Coronary artery (tissue), 2 donors: ENCODE results near the gene NXN.
"Not testable (repeated sequence)": the region's sequence is repeated elsewhere in the genome, so short reads cannot be mapped to it uniquely, and the experiment has no call there.

Experiments used
- DNase-seq: peaks from one replicate; pipeline ENCODE4 v3.0.0-alpha.2; 2017; ENCODE audit warnings: low spot score
- H3K27ac ChIP-seq, 2 donors: fragments of 200-600 bp; sonication (generic); one replicate each; pipeline ENCODE4 v1.5.1; 2016 to 2019
- H3K4me3 ChIP-seq: fragments of 200-600 bp; sonication (generic); 2 replicates; pipeline ENCODE4 v1.5.1; 2016; ENCODE audit warnings: mild to moderate bottlenecking, moderate library complexity
- CTCF ChIP-seq: fragments of 200-600 bp; sonication (generic); IDR thresholded peaks from one replicate; pipeline ENCODE4 v1.5.1; 2019; ENCODE audit warnings: antibody characterized with exemption

Gene NXN

GRCh38 chr17:752620-753219, 226.9 kb downstream of the NXN start:
- no peak for DNase-seq
- no peak for TF ChIP-seq CTCF

GRCh38 chr17:752002-752619, 227.5 kb downstream of the NXN start, which contains the start of gene GEMIN4:
TSS of gene GEMIN4 (minus strand) at chr17:752264. CDS start at chr17:752142, 122 bp downstream.
- H3K4me3 ChIP-seq, result peak within 1 kb of the TSS; percentile 80
- H3K27ac ChIP-seq, result peak within 1 kb of the TSS; percentile 75 to 94
- peak; percentile 85 for TF ChIP-seq CTCF
- peak; percentile 92 for DNase-seq

More at GRCh38 chr17:752620-753219, 226.9 kb downstream of the NXN start:
- H3K4me3 ChIP-seq, result peak overlapping the region; percentile 80
- H3K27ac ChIP-seq, result peak overlapping the region; percentile 75 to 94

DNA sequence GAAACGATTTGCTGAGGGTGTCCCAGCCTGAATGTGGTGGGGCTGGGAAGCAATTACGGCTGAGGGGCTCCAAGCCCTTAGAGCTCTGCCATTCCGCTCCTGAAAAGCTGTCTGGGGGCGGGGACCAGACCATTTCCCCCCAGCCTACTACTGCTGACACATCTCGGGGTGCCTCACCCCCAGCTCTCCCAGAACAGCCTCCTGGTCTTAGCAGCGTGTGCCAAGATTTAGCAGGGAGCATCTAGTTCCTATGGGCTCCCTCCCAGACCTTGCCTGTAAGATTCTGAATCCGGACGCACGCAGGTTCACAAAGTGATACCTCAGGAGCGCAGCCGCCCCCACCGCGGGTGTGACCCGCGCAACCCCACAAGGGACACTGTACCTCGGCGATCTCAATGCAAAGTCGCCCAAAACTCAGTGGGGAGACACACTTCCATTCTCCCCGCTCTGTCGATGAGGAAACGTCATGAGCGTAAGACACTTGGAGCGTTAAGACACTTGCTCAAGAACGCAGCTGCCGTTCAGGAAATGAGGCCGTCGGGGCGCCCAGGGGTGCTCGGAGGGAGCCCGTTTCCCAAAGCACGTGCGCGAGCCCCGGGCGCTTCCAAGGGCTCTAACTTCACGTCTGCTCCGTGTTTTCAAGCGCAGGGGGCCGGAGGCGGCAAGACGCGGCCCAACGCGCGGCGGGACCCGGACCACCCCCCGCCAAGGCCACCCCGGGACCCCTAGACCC, 228.1 kb downstream of the NXN start:
- no peak for DNase-seq
- peak overlapping the region; percentile 75 to 94 for H3K27ac ChIP-seq
- TF ChIP-seq CTCF, result no peak
- peak overlapping the region; percentile 80 for H3K4me3 ChIP-seq

GRCh38 chr17:750431-751037, 229.0 kb downstream of the NXN start:
- peak overlapping the region; percentile 80 for H3K4me3 ChIP-seq
- no peak for DNase-seq
- no peak overlapping the region for H3K27ac ChIP-seq
- no peak for TF ChIP-seq CTCF

DNA sequence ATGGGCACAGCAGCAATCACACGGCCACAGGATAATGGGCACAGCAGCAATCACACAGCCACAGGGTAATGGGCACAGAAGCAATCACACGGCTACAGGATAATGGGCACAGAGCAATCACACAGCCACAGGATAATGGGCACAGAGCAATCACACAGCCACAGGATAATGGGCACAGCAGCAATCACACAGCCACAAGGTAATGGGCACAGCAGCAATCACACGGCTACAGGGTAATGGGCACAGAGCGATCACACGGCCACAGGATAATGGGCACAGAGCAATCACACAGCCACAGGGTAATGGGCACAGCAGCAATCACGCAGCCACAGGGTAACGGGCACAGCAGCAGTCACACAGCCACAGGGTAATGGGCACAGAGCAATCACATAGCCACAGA, 230.2 kb downstream of the NXN start:
- not testable (repeated sequence) for H3K27ac ChIP-seq, H3K4me3 ChIP-seq, DNase-seq
